HG03520 (cell line): ENCODE measurements around the gene TMEM131L.

Experiments used
- ATAC-seq: cut with Tn5 transposase; IDR thresholded peaks from one replicate; pipeline ENCODE4 v1.9.1; 2021; ENCODE audit warnings: mild to moderate bottlenecking, moderate library complexity; ENCODE audit not compliant: unreplicated experiment

Gene TMEM131L

GRCh38 chr4:153684182-153684970 is 218.2 kb downstream of the TMEM131L start, which contains the start of gene TLR2:
Gene TLR2, plus strand, starts transcription at chr4:153684280. Its CDS starts 18,628 bp downstream, at chr4:153702908.
- ATAC-seq: peak; percentile 87

- no peak for ATAC-seq
These were observed 218.8 kb downstream of the TMEM131L start for GRCh38 chr4:153684971-153685371.
